Endothelial cell of umbilical vein (primary cell): ENCODE data around the gene BAX. TPM values are rescaled to one million over a fixed set of nuclear protein-coding genes. Genes with fewer than 3 reads are reported as not detected.

Experiments
- BruUV-seq: library from RNA; stranded (reverse); fragments of 400-500 nt; replicated peaks from 2 replicates; lab custom pipeline; 2021; lab: Mats Ljungman, UMichigan
- CTCF ChIA-PET: fragments of 300-600, 350-600 bp; sonication (Branson Sonifier 250); formaldehyde crosslinking; loops from one replicate; lab custom pipeline; 2021; ENCODE audit warnings: antibody characterized with exemption, inconsistent platforms; lab: Charles Lee
- POLR2A ChIA-PET: fragments of 300-600, 350-600 bp; sonication (Branson Sonifier 250); formaldehyde crosslinking; loops from one replicate; lab custom pipeline; 2021; ENCODE audit warnings: antibody characterized with exemption, inconsistent platforms; lab: Charles Lee
- DNase-seq: peaks from one replicate; pipeline ENCODE4 v3.0.0-alpha.2; 2011; ENCODE audit warnings: low read depth, low spot score
- FAIRE-seq: peaks from 2 replicates; lab custom pipeline; 2011; peaks lifted over from hg19 to GRCh38; lab: Jason Lieb, UNC
- H2AFZ ChIP-seq: 2 replicates; pipeline ENCODE4 v1.6.0; 2012; ENCODE audit warnings: low read depth, low read length, control low read depth, inconsistent platforms
- H3K27ac ChIP-seq: 2 replicates; pipeline ENCODE4 v1.5.1; 2011; ENCODE audit warnings: low read depth, mild to moderate bottlenecking, control low read depth, low read length, moderate library complexity; ENCODE audit not compliant: insufficient read depth
- H3K27me3 ChIP-seq, 2 experiments: 2 replicates each; pipeline versions ENCODE4 v1.6.0 to v1.6.1; 2011; ENCODE audit warnings: low read length in 2 of 2, mixed read lengths in 1 of 2; ENCODE audit not compliant: control insufficient read depth in 2 of 2, insufficient read depth in 2 of 2
- H3K36me3 ChIP-seq, 2 experiments: 2 replicates in 1 of 2; 3 replicates in 1 of 2; pipeline ENCODE4 v1.5.1; 2011; ENCODE audit warnings: low read length in 2 of 2, mild to moderate bottlenecking in 1 of 2, moderate library complexity in 1 of 2; ENCODE audit not compliant: control insufficient read depth in 2 of 2, insufficient read depth in 2 of 2; ENCODE audit errors: extremely low read depth in 1 of 2
- H3K4me1 ChIP-seq: 3 replicates; pipeline ENCODE4 v1.5.1; 2011; ENCODE audit warnings: mild to moderate bottlenecking, low read length; ENCODE audit not compliant: control insufficient read depth, insufficient read depth; ENCODE audit errors: extremely low read depth
- H3K4me2 ChIP-seq: 2 replicates; pipeline ENCODE4 v1.6.1; 2011; ENCODE audit warnings: low read length, control low read depth, mixed read lengths; ENCODE audit not compliant: insufficient read depth
- H3K4me3 ChIP-seq, 3 experiments: fragments of 200-600 bp in 1 of 3; sonication (generic), shearing (Covaris generic) in 1 of 3; replicated peaks in 1 of 3; 2 replicates each; pipeline ENCODE4 v1.5.1; 2011 to 2016; ENCODE audit warnings: control low read depth in 3 of 3, low read length in 3 of 3, mild to moderate bottlenecking in 2 of 3, inconsistent platforms in 1 of 3, low read depth in 1 of 3, moderate library complexity in 1 of 3; ENCODE audit not compliant: insufficient read depth in 1 of 3
- H3K79me2 ChIP-seq: 2 replicates; pipeline ENCODE4 v1.6.0; 2012; ENCODE audit warnings: low read length, inconsistent platforms; ENCODE audit not compliant: control insufficient read depth, insufficient read depth
- H3K9ac ChIP-seq: replicated peaks from 2 replicates; pipeline ENCODE3; 2011; ENCODE audit warnings: low read length, control low read depth; ENCODE audit not compliant: insufficient read depth; ENCODE audit errors: extremely low read depth
- H3K9me1 ChIP-seq: replicated peaks from 3 replicates; pipeline ENCODE4 v1.6.0; 2011; ENCODE audit warnings: mild to moderate bottlenecking, low read length; ENCODE audit not compliant: control insufficient read depth, insufficient read depth; ENCODE audit errors: extremely low read depth
- H3K9me3 ChIP-seq: replicated peaks from 2 replicates; pipeline ENCODE4 v1.5.1; 2012; ENCODE audit warnings: low read length, inconsistent platforms; ENCODE audit not compliant: control insufficient read depth, insufficient read depth
- H4K20me1 ChIP-seq: replicated peaks from 2 replicates; pipeline ENCODE3; 2011; ENCODE audit warnings: mild to moderate bottlenecking, low read length; ENCODE audit not compliant: control insufficient read depth, insufficient read depth; ENCODE audit errors: extremely low read depth
- EZH2 ChIP-seq: IDR thresholded peaks from 2 replicates; pipeline ENCODE4 v1.6.1; 2012; ENCODE audit warnings: borderline replicate concordance, low read depth, mild to moderate bottlenecking, moderate library complexity, low read length, inconsistent platforms; ENCODE audit not compliant: severe bottlenecking
- FOS ChIP-seq: IDR thresholded peaks from 2 replicates; pipeline ENCODE4 v1.6.1; 2011; ENCODE audit warnings: mild to moderate bottlenecking, low read length, moderate library complexity, borderline replicate concordance; ENCODE audit not compliant: insufficient read depth
- GATA2 ChIP-seq: IDR thresholded peaks from 2 replicates; pipeline ENCODE4 v1.7.0; 2011; ENCODE audit warnings: low read depth, mild to moderate bottlenecking, moderate library complexity, mixed read lengths, low read length; ENCODE audit not compliant: insufficient read length, insufficient read depth
- JUN ChIP-seq: IDR thresholded peaks from 2 replicates; pipeline ENCODE4 v1.6.1; 2011; ENCODE audit warnings: borderline replicate concordance, low read depth; ENCODE audit not compliant: insufficient read length, insufficient read depth
- MYC ChIP-seq: IDR thresholded peaks from one replicate; pipeline ENCODE4 v1.6.1; 2011; ENCODE audit warnings: mild to moderate bottlenecking, low read depth, low read length
- POLR2A ChIP-seq: IDR thresholded peaks from 2 replicates; pipeline ENCODE4 v1.6.1; 2012; ENCODE audit warnings: low read depth, mild to moderate bottlenecking, control low read depth, low read length
- POLR2AphosphoS5 ChIP-seq: IDR thresholded peaks from 2 replicates; pipeline ENCODE4 v1.6.1; 2012; ENCODE audit warnings: low read depth, mild to moderate bottlenecking, control low read depth, low read length, moderate library complexity; ENCODE audit not compliant: insufficient read depth
- dilution Hi-C: fragments of 300-500 bp; cut with MboI; formaldehyde crosslinking; loops from one replicate; pipeline ENCODE4 v1.15.0; 2019; ENCODE audit warnings: low sequenced_read_pairs; ENCODE audit not compliant: extremely low pct_ligation_motif_present
- intact Hi-C: fragments of 100-400 bp; cut with micrococcal nuclease; formaldehyde crosslinking; loops from one replicate; pipeline ENCODE4 v1.10.0; 2022
- polyA plus RNA-seq, 4 experiments: library from polyadenylated mRNA; depleted of rRNA in 3 of 4; stranded (reverse) in 3 of 4; unstranded in 1 of 4; fragments of >200 nt; gene quantifications; 2 replicates each; pipeline versions ENCODE4 v1.2.1 to v1.2.3, GENCODE V29; 2011 to 2012; ENCODE audit warnings: missing spikeins in 1 of 4
- total RNA-seq: library from RNA; stranded (reverse); gene quantifications from 2 replicates; pipeline ENCODE4 v1.2.3, GENCODE V29; 2021
- TF ChIP-seq, protein P1 (sequence below): IDR thresholded peaks from 2 replicates; pipeline ENCODE4 v1.6.1; 2011; ENCODE audit not compliant: insufficient read depth, insufficient read length
- TF ChIP-seq, protein P2 (sequence below), 2 donors: IDR thresholded peaks; 1 replicate in 1 of 2; 2 replicates in 1 of 2; pipeline ENCODE4 v1.5.1; 2011; ENCODE audit warnings: low read length in 2 of 2, mild to moderate bottlenecking in 2 of 2, moderate library complexity in 2 of 2, control low read depth in 1 of 2, inconsistent platforms in 1 of 2, low read depth in 1 of 2; ENCODE audit not compliant: insufficient read depth in 1 of 2; ENCODE audit errors: extremely low read depth in 1 of 2

BAX gene
- total and polyA plus RNA-seq, 2 donors (not counting 3 experiments of a cell fraction or from before 2014, with no cell fraction given): 267 to 283 TPM

DNA sequence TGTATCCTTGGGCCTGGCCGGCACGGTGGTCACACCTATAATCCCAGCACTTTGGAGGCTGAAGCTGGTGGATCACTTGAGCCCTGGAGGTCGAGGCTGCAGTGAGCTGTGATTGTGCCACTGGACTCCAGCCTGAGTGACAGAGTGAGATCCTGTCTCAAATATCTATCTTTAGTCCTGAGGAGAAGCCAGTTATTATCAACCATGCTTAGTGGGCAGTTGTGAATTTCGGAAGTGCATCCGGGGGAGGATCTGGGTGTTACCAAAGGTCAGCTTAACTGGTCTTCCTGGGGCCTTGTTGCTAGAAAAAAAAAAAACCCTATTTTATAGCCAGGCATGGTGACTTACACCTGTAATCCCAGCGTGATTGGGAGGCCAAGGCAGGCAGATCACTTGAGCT, 11.6 kb upstream of the BAX start:
- Histone ChIP-seq H3K9me3 (no peaks in the 10 kb centered on the region), H3K9me1 (no peaks in the 10 kb centered on the region), H3K4me2 (no peak overlapping the region), H4K20me1 (no peaks in the 10 kb centered on the region), H3K79me2 (no peaks in the 10 kb centered on the region), H2AFZ (no peak overlapping the region), H3K36me3 (no peaks in the 10 kb centered on the region), H3K9ac (no peak overlapping the region), H3K4me1 (no peaks in the 10 kb centered on the region), H3K27ac (no peak overlapping the region), H3K4me3 (no peak overlapping the region), H3K27me3 (no peaks in the 10 kb centered on the region)
- intact Hi-C loops (no loop called here), dilution Hi-C loops (no loop called here)
- POLR2A ChIA-PET: no interaction called here
- FAIRE-seq (no peak), DNase-seq (no peak)
- TF ChIP-seq, protein P1, sequence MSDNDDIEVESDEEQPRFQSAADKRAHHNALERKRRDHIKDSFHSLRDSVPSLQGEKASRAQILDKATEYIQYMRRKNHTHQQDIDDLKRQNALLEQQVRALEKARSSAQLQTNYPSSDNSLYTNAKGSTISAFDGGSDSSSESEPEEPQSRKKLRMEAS: no peak
- TF ChIP-seq MYC: no peak
- TF ChIP-seq POLR2AphosphoS5: no peak
- TF ChIP-seq FOS: no peak
- no peak for TF ChIP-seq EZH2
- TF ChIP-seq, protein P2, sequence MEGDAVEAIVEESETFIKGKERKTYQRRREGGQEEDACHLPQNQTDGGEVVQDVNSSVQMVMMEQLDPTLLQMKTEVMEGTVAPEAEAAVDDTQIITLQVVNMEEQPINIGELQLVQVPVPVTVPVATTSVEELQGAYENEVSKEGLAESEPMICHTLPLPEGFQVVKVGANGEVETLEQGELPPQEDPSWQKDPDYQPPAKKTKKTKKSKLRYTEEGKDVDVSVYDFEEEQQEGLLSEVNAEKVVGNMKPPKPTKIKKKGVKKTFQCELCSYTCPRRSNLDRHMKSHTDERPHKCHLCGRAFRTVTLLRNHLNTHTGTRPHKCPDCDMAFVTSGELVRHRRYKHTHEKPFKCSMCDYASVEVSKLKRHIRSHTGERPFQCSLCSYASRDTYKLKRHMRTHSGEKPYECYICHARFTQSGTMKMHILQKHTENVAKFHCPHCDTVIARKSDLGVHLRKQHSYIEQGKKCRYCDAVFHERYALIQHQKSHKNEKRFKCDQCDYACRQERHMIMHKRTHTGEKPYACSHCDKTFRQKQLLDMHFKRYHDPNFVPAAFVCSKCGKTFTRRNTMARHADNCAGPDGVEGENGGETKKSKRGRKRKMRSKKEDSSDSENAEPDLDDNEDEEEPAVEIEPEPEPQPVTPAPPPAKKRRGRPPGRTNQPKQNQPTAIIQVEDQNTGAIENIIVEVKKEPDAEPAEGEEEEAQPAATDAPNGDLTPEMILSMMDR (IDR thresholded peaks at IDR 0.05; ENCODE audit: extremely low read depth in 1 of 2, insufficient read depth in 1 of 2, low read depth in 1 of 2, low read length in 2 of 2): no peak
- no peak for TF ChIP-seq POLR2A
- TF ChIP-seq GATA2: no peak
- no peak for TF ChIP-seq JUN
- CTCF ChIA-PET: interaction anchor here (1.0 kb wide), 1 partner anchor 25 kb away, joined by 4 read pairs; no protein-coding TSS in a partner anchor
- no TSS peak for BruUV-seq
